Myometrial cell (primary cell): ENCODE results near the gene KIF21A. TPM values are rescaled to one million over a fixed set of nuclear protein-coding genes. Genes with fewer than 3 reads are reported as not detected.

Experiments used
- total RNA-seq: library from RNA; depleted of rRNA; stranded (reverse); fragments of >200 nt; gene quantifications from 2 replicates; pipeline ENCODE4 v1.2.3, GENCODE V29; 2015

KIF21A gene, protein sequence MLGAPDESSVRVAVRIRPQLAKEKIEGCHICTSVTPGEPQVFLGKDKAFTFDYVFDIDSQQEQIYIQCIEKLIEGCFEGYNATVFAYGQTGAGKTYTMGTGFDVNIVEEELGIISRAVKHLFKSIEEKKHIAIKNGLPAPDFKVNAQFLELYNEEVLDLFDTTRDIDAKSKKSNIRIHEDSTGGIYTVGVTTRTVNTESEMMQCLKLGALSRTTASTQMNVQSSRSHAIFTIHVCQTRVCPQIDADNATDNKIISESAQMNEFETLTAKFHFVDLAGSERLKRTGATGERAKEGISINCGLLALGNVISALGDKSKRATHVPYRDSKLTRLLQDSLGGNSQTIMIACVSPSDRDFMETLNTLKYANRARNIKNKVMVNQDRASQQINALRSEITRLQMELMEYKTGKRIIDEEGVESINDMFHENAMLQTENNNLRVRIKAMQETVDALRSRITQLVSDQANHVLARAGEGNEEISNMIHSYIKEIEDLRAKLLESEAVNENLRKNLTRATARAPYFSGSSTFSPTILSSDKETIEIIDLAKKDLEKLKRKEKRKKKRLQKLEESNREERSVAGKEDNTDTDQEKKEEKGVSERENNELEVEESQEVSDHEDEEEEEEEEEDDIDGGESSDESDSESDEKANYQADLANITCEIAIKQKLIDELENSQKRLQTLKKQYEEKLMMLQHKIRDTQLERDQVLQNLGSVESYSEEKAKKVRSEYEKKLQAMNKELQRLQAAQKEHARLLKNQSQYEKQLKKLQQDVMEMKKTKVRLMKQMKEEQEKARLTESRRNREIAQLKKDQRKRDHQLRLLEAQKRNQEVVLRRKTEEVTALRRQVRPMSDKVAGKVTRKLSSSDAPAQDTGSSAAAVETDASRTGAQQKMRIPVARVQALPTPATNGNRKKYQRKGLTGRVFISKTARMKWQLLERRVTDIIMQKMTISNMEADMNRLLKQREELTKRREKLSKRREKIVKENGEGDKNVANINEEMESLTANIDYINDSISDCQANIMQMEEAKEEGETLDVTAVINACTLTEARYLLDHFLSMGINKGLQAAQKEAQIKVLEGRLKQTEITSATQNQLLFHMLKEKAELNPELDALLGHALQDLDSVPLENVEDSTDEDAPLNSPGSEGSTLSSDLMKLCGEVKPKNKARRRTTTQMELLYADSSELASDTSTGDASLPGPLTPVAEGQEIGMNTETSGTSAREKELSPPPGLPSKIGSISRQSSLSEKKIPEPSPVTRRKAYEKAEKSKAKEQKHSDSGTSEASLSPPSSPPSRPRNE (N-terminal part only)
- 4.4 and 12.7 TPM in 2 replicates for total RNA-seq

DNA sequence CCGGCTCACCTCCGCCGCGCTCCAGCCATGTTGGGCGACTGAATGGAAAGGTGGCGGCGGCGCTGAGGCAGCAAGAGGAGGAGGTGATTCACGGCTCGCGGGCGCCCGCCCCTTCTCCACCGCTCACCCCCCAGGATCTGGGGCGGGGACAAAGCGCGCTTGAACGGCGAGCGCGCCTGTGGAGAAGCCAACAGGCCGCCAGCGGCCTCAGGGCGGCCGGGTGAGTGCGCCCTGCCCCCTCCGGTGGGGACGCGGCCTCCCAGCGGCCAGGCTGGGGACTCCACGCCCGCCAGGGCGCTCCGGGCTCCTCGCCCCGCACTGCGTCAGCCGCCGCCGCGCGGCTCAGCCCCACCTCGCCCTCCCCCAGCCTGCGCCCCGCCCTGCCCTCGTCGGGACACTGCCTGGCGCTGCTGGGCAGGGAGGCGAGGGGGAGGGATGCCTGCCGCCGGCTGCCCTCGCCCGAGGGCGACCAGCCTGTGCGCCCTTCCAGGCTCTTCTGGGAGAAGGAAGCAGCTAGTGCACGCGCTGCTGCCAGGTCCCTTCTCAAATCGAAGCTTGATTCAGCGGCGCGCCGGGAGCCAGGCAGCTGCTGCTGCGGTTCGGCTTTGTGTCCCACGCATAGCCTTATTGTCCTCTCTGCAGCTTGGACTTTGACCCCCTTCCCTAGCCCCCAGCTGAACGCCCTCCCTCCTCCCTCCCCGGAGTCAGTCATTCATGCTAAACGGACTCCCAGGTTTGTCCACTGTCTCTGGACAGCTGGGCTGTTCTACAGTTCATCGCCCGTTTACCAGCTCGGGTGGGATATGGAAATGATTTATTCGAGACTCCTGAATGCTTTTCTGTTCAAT, at the start of gene KIF21A:
TSS of gene KIF21A (minus strand) at position 40 of the 848 bp plus-strand sequence. CDS start 150 bp downstream, outside the sequence.

Other genes with a start within 250 kb of the KIF21A start
- 0.18 and 0.29 TPM in 2 replicates for gene ABCD2, start 176.7 kb upstream of the KIF21A start, total RNA-seq